Measurements from ENCODE around the gene MUS81. TPM values are rescaled to one million over a fixed set of nuclear protein-coding genes. Genes with fewer than 3 reads are reported as not detected.
A peak's percentile ranks its signal among the peaks of the same experiment; 100 is the strongest.

Gene MUS81
- total and polyA plus RNA-seq, 9 of the 15 experiments (the other 6 are each of a cell fraction or from before 2014, with no cell fraction given): 13.4 to 118 (median 53.7) TPM

DNA sequence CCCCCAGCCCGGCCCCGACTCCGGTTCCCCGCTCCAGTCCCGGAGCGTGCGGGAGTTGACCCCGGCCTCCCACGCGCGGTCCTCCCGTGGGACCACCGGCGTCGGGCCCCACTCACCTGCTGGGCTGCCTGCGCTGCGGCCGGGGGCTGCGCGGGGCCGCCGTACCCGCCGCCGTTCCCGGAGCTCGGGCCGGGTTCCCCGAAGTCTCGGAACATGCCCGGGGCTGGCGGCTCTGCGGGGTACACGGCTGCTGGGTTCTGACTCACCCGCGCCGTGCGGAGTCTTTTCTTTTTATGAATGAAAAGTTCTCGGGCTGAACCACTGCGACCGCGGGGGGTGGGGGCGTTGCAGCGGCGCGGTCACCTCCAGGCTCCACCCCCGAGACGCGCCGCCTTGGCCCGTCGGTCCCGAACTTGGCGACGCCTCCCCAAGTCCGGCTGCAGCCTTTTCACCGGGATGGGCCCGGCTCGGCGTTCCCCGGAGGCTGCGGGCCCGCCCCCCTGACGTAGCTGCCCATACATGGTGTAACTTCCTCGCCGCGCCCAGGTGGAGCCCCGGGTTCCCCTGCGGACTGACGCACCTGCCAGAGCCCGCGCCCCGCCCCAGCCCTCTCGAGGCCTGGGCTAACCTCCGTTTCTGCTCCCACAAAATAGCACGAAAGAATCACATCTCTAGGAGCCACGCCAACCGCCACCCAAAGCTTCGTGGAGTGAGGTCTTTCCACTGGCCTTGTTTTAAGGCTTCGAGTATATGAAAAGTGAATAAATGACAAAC is 40.1 kb downstream of the MUS81 start, which contains the start of gene FOSL1 (continued):
- no peak for TF ChIP-seq TEAD4 (IDR thresholded peaks at IDR 0.05; ENCODE audit: low read length)
- TF ChIP-seq TEAD4 (CRISPR knock-in tag; IDR thresholded peaks at IDR 0.05; ENCODE audit: borderline replicate concordance): no peak
- TF ChIP-seq, protein P1, sequence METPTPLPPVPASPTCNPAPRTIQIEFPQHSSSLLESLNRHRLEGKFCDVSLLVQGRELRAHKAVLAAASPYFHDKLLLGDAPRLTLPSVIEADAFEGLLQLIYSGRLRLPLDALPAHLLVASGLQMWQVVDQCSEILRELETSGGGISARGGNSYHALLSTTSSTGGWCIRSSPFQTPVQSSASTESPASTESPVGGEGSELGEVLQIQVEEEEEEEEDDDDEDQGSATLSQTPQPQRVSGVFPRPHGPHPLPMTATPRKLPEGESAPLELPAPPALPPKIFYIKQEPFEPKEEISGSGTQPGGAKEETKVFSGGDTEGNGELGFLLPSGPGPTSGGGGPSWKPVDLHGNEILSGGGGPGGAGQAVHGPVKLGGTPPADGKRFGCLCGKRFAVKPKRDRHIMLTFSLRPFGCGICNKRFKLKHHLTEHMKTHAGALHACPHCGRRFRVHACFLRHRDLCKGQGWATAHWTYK (CRISPR knock-in tag; IDR thresholded peaks at IDR 0.05): no peak
- TF ChIP-seq SRSF9 (IDR thresholded peaks at IDR 0.05; ENCODE audit: borderline replicate concordance, low read depth, low read length): no peak
- no peak for TF ChIP-seq CBFA2T2 (conservative IDR thresholded peaks at IDR 0.05)
- TF ChIP-seq TBL1XR1 (IDR thresholded peaks at IDR 0.05; ENCODE audit: low read length in 2 of 2): peak in 1 of 2 experiments; percentile 21; a peak in 2 of 4 replicates
- no peak for TF ChIP-seq CAMTA2 (CRISPR knock-in tag; conservative IDR thresholded peaks at IDR 0.05)
- TF ChIP-seq ZNF436 (CRISPR knock-in tag; IDR thresholded peaks at IDR 0.05): no peak
- TF ChIP-seq, protein P2, sequence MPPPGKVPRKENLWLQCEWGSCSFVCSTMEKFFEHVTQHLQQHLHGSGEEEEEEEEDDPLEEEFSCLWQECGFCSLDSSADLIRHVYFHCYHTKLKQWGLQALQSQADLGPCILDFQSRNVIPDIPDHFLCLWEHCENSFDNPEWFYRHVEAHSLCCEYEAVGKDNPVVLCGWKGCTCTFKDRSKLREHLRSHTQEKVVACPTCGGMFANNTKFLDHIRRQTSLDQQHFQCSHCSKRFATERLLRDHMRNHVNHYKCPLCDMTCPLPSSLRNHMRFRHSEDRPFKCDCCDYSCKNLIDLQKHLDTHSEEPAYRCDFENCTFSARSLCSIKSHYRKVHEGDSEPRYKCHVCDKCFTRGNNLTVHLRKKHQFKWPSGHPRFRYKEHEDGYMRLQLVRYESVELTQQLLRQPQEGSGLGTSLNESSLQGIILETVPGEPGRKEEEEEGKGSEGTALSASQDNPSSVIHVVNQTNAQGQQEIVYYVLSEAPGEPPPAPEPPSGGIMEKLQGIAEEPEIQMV (tag; conservative IDR thresholded peaks at IDR 0.05; ENCODE audit: low read depth): no peak
- TF ChIP-seq, protein P3, sequence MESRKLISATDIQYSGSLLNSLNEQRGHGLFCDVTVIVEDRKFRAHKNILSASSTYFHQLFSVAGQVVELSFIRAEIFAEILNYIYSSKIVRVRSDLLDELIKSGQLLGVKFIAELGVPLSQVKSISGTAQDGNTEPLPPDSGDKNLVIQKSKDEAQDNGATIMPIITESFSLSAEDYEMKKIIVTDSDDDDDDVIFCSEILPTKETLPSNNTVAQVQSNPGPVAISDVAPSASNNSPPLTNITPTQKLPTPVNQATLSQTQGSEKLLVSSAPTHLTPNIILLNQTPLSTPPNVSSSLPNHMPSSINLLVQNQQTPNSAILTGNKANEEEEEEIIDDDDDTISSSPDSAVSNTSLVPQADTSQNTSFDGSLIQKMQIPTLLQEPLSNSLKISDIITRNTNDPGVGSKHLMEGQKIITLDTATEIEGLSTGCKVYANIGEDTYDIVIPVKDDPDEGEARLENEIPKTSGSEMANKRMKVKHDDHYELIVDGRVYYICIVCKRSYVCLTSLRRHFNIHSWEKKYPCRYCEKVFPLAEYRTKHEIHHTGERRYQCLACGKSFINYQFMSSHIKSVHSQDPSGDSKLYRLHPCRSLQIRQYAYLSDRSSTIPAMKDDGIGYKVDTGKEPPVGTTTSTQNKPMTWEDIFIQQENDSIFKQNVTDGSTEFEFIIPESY (CRISPR knock-in tag; IDR thresholded peaks at IDR 0.05): peak; percentile 45
